RWPE2 (cell line): Measurements from ENCODE around the gene SULF2.

Experiments used
- ATAC-seq: fragments of 200-7000 bp; cut with Tn5 transposase; 3 replicates; pipeline ENCODE4 v1.9.1; 2021; ENCODE audit warnings: low read depth
- DNase-seq: peaks from one replicate; pipeline ENCODE4 v3.0.0-alpha.2; 2020; ENCODE audit warnings: low spot score
- H3K27ac ChIP-seq: fragments of 450-650 bp; 2 replicates; pipeline ENCODE4 v1.5.1; 2017; ENCODE audit warnings: mild to moderate bottlenecking; ENCODE audit not compliant: poor library complexity, severe bottlenecking
- H3K27me3 ChIP-seq: fragments of 250-450 bp; sonication (Bioruptor Pico); 2 replicates; pipeline ENCODE4 v1.5.1; 2021; ENCODE audit warnings: mild to moderate bottlenecking, moderate library complexity; ENCODE audit not compliant: insufficient read depth, poor library complexity, severe bottlenecking
- H3K36me3 ChIP-seq: fragments of 250-450 bp; sonication (Bioruptor Pico); 2 replicates; pipeline ENCODE4 v1.5.1; 2020; ENCODE audit warnings: low read depth, mild to moderate bottlenecking, moderate library complexity
- H3K4me1 ChIP-seq: fragments of 250-450 bp; sonication (Bioruptor Pico); 2 replicates; pipeline ENCODE4 v1.5.1; 2021; ENCODE audit warnings: mild to moderate bottlenecking, moderate library complexity; ENCODE audit not compliant: insufficient read depth, poor library complexity, severe bottlenecking
- H3K4me3 ChIP-seq: fragments of 250-450 bp; sonication (Bioruptor Pico); 2 replicates; pipeline ENCODE4 v1.5.1; 2021; ENCODE audit warnings: mild to moderate bottlenecking, moderate library complexity; ENCODE audit not compliant: severe bottlenecking
- H3K9me3 ChIP-seq: fragments of 250-450 bp; sonication (Bioruptor Pico); 2 replicates; pipeline ENCODE4 v1.5.1; 2021; ENCODE audit warnings: mild to moderate bottlenecking, moderate library complexity; ENCODE audit not compliant: severe bottlenecking
- CTCF ChIP-seq: fragments of 450-650 bp; IDR thresholded peaks from one replicate; pipeline ENCODE4 v1.5.1; 2017; ENCODE audit warnings: mild to moderate bottlenecking, moderate library complexity; ENCODE audit not compliant: poor library complexity, severe bottlenecking

The SULF2 gene

GRCh38 chr20:47801079-47801478 is 15.8 kb upstream of the SULF2 start:
- Histone ChIP-seq H3K36me3 (no peaks in the 10 kb centered on the region), H3K4me1 (no peaks in the 10 kb centered on the region), H3K27me3 (no peaks in the 10 kb centered on the region), H3K9me3 (no peaks in the 10 kb centered on the region), H3K4me3 (no peak overlapping the region), H3K27ac (no peak overlapping the region)
- DNase-seq: no peak
- ATAC-seq: no peak
- TF ChIP-seq CTCF: no peak

GRCh38 chr20:47800623-47801022 is 15.3 kb upstream of the SULF2 start:
- ATAC-seq (peak; percentile 5; the same call in 1 of the 3 replicates), DNase-seq (no peak)
- Histone ChIP-seq H3K4me1 (peaks cover 4% of the 10 kb centered on the region), H3K36me3 (no peaks in the 10 kb centered on the region), H3K4me3 (no peak overlapping the region), H3K9me3 (no peaks in the 10 kb centered on the region), H3K27ac (no peak overlapping the region), H3K27me3 (no peaks in the 10 kb centered on the region)
- TF ChIP-seq CTCF: no peak

DNA sequence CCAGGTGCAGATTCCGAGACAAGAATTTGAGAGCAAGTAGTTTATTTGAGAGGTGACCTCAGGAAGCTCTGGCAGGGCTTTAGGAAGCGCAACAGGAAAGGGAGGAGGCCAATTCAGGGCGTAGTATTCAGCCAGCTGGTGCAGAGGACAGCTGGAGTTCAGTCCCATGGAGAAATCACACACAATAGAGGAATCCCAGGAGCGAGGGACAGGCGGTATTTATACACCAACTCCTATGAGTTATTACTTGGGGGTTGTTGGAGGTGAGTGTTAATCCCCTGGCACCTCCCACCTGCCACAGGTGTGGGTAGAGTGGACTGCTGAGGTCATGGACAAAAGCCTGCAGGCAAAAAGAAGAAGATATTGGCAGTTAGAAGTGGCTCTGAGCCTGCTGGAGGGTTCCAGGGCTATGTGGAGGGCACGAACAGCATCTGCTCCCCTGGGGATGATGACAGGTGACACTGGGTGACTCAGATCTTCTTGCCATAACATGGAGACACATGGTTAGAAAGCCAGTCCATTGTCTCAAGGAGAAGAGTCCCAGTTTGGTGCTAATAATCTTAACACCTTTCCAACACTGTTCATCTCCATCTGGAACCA is 13.9 kb upstream of the SULF2 start:
- ATAC-seq (no peak), DNase-seq (no peak)
- no peak for TF ChIP-seq CTCF
- Histone ChIP-seq H3K4me3 (no peak overlapping the region), H3K27me3 (no peaks in the 10 kb centered on the region), H3K27ac (peak overlapping the region; percentile 27), H3K36me3 (no peaks in the 10 kb centered on the region), H3K9me3 (no peaks in the 10 kb centered on the region), H3K4me1 (peaks cover 18% of the 10 kb centered on the region)

DNA sequence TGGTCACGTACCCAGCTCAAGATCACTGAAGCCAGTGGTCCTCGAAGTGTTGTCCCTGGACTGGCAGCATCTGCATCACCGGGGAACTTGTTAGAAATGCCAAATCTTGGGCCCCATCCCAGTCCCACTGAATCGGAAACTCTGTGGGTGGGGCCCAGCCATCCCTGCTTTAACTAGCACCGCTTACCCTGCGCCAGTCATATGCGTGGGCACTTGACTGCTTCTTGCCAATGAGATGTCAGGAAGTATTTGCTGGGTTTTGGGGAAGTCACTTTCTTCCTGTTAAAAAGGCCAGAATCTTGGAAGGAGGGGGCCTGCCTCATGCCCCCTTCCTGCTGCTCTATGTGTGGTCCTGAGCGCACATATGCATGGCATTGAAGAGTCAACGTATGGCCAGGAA is 11.7 kb upstream of the SULF2 start:
- DNase-seq (no peak), ATAC-seq (no peak)
- peak overlapping the region; percentile 88 for H3K27ac ChIP-seq

More for the DNA sequence above, 11.7 kb upstream of the SULF2 start:
- H3K36me3 ChIP-seq: no peaks in the 10 kb centered on the region
- H3K4me3 ChIP-seq: no peak overlapping the region
- no peak for TF ChIP-seq CTCF
- peaks cover 32% of the 10 kb centered on the region for H3K4me1 ChIP-seq
- no peaks in the 10 kb centered on the region for H3K9me3 ChIP-seq
- H3K27me3 ChIP-seq: no peaks in the 10 kb centered on the region
